ENCODE data around the gene BCAR3. TPM values are rescaled to one million over a fixed set of nuclear protein-coding genes. Genes with fewer than 3 reads are reported as not detected.

BCAR3 gene
- total RNA-seq, 2 donors from 2014 or later, result 22.9 to 52.8 TPM

- H3K27ac ChIP-seq, result no peak overlapping the region
These were observed 9.5 kb upstream of the BCAR3 start for GRCh38 chr1:93690921-93691789.

GRCh38 chr1:93690341-93690740 lies 8.7 kb upstream of the BCAR3 start:
- H3K27ac ChIP-seq, result no peak overlapping the region

More at GRCh38 chr1:93690921-93691789, 9.5 kb upstream of the BCAR3 start:
- Histone ChIP-seq H3K9me3 (no peaks in the 10 kb centered on the region), H3K36me3 (no peaks in the 10 kb centered on the region), H3K4me3 (no peak overlapping the region), H3K4me1 (replicated peaks) (no peaks in the 10 kb centered on the region), H3K27me3 (replicated peaks; ENCODE audit: insufficient read depth) (no peaks in the 10 kb centered on the region)
- DNase-seq (ENCODE audit: low spot score), result no peak
- TF ChIP-seq POLR2AphosphoS5 (IDR thresholded peaks at IDR 0.05) (no peak), POLR2A (IDR thresholded peaks at IDR 0.05) (no peak), CTCF (IDR thresholded peaks at IDR 0.05) (no peak)
- intact Hi-C loops (cut with DNase I), result no loop called here
- WGBS, result 55% methylated on average over 4 of the region's 4 CpGs

GRCh38 chr1:93689521-93690223 lies 8.0 kb upstream of the BCAR3 start:
- no peak for DNase-seq (ENCODE audit: low spot score)
- Histone ChIP-seq H3K4me3 (no peak overlapping the region), H3K36me3 (no peaks in the 10 kb centered on the region), H3K27ac (no peak overlapping the region), H3K27me3 (replicated peaks; ENCODE audit: insufficient read depth) (no peaks in the 10 kb centered on the region), H3K9me3 (no peaks in the 10 kb centered on the region), H3K4me1 (replicated peaks) (no peaks in the 10 kb centered on the region)
- TF ChIP-seq CTCF (IDR thresholded peaks at IDR 0.05), result no peak
- TF ChIP-seq POLR2AphosphoS5 (IDR thresholded peaks at IDR 0.05), result no peak
- no peak for TF ChIP-seq POLR2A (IDR thresholded peaks at IDR 0.05)
- 93% methylated on average over 5 of the region's 5 CpGs for WGBS
- intact Hi-C loops (cut with DNase I), result loop anchor here (10.0 kb wide), 1 partner anchor 245 kb away; the partner anchor contains the start of gene FNBP1L

More at GRCh38 chr1:93690341-93690740, 8.7 kb upstream of the BCAR3 start:
- Histone ChIP-seq H3K9me3 (no peaks in the 10 kb centered on the region), H3K27me3 (replicated peaks; ENCODE audit: insufficient read depth) (no peaks in the 10 kb centered on the region), H3K4me3 (no peak overlapping the region), H3K36me3 (no peaks in the 10 kb centered on the region), H3K4me1 (replicated peaks) (no peaks in the 10 kb centered on the region)
- no peak for DNase-seq (ENCODE audit: low spot score)
- intact Hi-C loops (cut with DNase I), result no loop called here
- TF ChIP-seq POLR2AphosphoS5 (IDR thresholded peaks at IDR 0.05) (no peak), CTCF (IDR thresholded peaks at IDR 0.05) (no peak), POLR2A (IDR thresholded peaks at IDR 0.05) (no peak)

- no peaks in the 10 kb centered on the region for H3K9me3 ChIP-seq
- no peak for TF ChIP-seq POLR2AphosphoS5 (IDR thresholded peaks at IDR 0.05)
- TF ChIP-seq CTCF (IDR thresholded peaks at IDR 0.05), result no peak
- TF ChIP-seq POLR2A (IDR thresholded peaks at IDR 0.05), result no peak
- WGBS, result 98% methylated on average over 2 of the region's 2 CpGs
- no peak for DNase-seq (ENCODE audit: low spot score)
- no peaks in the 10 kb centered on the region for H3K36me3 ChIP-seq
- intact Hi-C loops (cut with DNase I), result loop anchor here (10.0 kb wide), 1 partner anchor 243 kb away; the partner anchor contains the start of gene FNBP1L
- no peak overlapping the region for H3K4me3 ChIP-seq
- H3K27me3 ChIP-seq (replicated peaks; ENCODE audit: insufficient read depth), result no peaks in the 10 kb centered on the region
- H3K27ac ChIP-seq, result no peak overlapping the region
- no peaks in the 10 kb centered on the region for H3K4me1 ChIP-seq (replicated peaks)
These were observed 5.9 kb upstream of the BCAR3 start for GRCh38 chr1:93687542-93687941.

All from prostate gland (tissue), 2 donors.